Spinal cord (tissue), 10 donors: ENCODE measurements around the gene FMN1. TPM values are rescaled to one million over a fixed set of nuclear protein-coding genes. Genes with fewer than 3 reads are reported as not detected.
A peak's percentile ranks its signal among the peaks of the same experiment; 100 is the strongest.

Experiments used
- DNase-seq, 6 donors: peaks; one replicate each; pipeline versions ENCODE4 v3.0.0 to v3.0.0-alpha.2; 2013 to 2015; ENCODE audit warnings: low spot score in 6 of 6, low read depth in 4 of 6
- H3K27ac ChIP-seq: one replicate; pipeline ENCODE4 v1.5.1; 2013; ENCODE audit warnings: low read depth, low read length, control low read depth
- H3K27me3 ChIP-seq: one replicate; pipeline ENCODE4 v1.6.1; 2013; ENCODE audit warnings: low read length; ENCODE audit not compliant: control insufficient read depth, insufficient read depth
- H3K36me3 ChIP-seq: one replicate; pipeline ENCODE4 v1.6.1; 2013; ENCODE audit warnings: low read length; ENCODE audit not compliant: control insufficient read depth, insufficient read depth
- H3K4me1 ChIP-seq: one replicate; pipeline ENCODE4 v1.6.1; 2013; ENCODE audit warnings: low read length; ENCODE audit not compliant: control insufficient read depth, insufficient read depth
- H3K4me3 ChIP-seq: one replicate; pipeline ENCODE4 v1.5.1; 2013; ENCODE audit warnings: low read depth, low read length, control low read depth
- H3K9me3 ChIP-seq: one replicate; pipeline ENCODE4 v1.6.1; 2013; ENCODE audit warnings: low read length; ENCODE audit not compliant: control insufficient read depth, insufficient read depth
- WGBS: methylation state at CpG from one replicate; pipeline ENCODE4 v1.1.5; 2013; ENCODE audit warnings: missing lambda C conversion rate; ENCODE audit not compliant: insufficient coverage; 5-methylcytosine and 5-hydroxymethylcytosine counted together
- polyA plus RNA-seq, 2 donors: library from polyadenylated mRNA; unstranded; fragments of 120-200 nt; gene quantifications; one replicate each; pipeline ENCODE4 v1.2.1, GENCODE V29; 2013; ENCODE audit not compliant: insufficient read length in 2 of 2
- total RNA-seq, 2 donors: library from RNA; depleted of rRNA in 1 of 2; stranded (reverse); fragments of 120-200 nt in 1 of 2; fragments of >200 nt in 1 of 2; gene quantifications; one replicate each; pipeline versions ENCODE4 v1.2.3 to v1.2.4, GENCODE V29; 2013 to 2014
- donor health status: healthy.

FMN1 gene
- total and polyA plus RNA-seq, 4 donors, result 1.00 to 5.7 (median 2.8) TPM

GRCh38 chr15:32903591-32904290 is 290.8 kb downstream of the FMN1 start:
- no peaks in the 10 kb centered on the region for H3K9me3 ChIP-seq
- H3K4me1 ChIP-seq, result peaks cover 5% of the 10 kb centered on the region
- no peaks in the 10 kb centered on the region for H3K36me3 ChIP-seq
- H3K4me3 ChIP-seq, result no peak overlapping the region
- no peak overlapping the region for H3K27ac ChIP-seq
- H3K27me3 ChIP-seq, result no peaks in the 10 kb centered on the region
- WGBS, result 82% methylated on average over 5 of the region's 10 CpGs
- DNase-seq, result no peak

DNA sequence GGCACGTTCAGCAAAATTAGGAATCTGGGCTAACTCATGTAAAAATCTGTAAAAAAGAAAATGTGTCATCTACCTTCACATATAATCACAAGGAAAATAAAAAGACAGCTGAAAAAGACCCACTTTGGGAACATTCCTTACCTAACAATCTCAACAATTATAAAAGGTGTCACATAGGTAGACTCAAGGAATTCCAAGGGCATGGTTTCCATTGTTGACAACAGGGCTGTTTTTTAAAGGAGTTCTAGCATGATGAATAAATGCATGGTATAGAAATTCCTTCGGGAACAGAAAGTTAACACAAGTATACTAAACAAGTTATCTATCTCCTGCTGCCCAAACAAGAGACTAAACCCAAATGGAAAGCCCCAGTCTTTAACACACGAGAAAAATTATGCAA is 292.5 kb downstream of the FMN1 start:
- H3K27ac ChIP-seq, result no peak overlapping the region
- peaks cover 5% of the 10 kb centered on the region for H3K4me1 ChIP-seq
- no peak for DNase-seq
- no peaks in the 10 kb centered on the region for H3K9me3 ChIP-seq
- H3K4me3 ChIP-seq, result no peak overlapping the region
- no CpG with 5 or more reads among the region's 3 CpGs for WGBS
- H3K36me3 ChIP-seq, result no peaks in the 10 kb centered on the region
- H3K27me3 ChIP-seq, result no peaks in the 10 kb centered on the region

GRCh38 chr15:32901192-32901591 is 293.3 kb downstream of the FMN1 start:
- Histone ChIP-seq H3K36me3 (no peaks in the 10 kb centered on the region), H3K27ac (no peak overlapping the region), H3K4me1 (peaks cover 5% of the 10 kb centered on the region), H3K4me3 (no peak overlapping the region), H3K27me3 (no peaks in the 10 kb centered on the region), H3K9me3 (no peaks in the 10 kb centered on the region)
- no CpG with 5 or more reads among the region's 2 CpGs for WGBS
- DNase-seq, result no peak

DNA sequence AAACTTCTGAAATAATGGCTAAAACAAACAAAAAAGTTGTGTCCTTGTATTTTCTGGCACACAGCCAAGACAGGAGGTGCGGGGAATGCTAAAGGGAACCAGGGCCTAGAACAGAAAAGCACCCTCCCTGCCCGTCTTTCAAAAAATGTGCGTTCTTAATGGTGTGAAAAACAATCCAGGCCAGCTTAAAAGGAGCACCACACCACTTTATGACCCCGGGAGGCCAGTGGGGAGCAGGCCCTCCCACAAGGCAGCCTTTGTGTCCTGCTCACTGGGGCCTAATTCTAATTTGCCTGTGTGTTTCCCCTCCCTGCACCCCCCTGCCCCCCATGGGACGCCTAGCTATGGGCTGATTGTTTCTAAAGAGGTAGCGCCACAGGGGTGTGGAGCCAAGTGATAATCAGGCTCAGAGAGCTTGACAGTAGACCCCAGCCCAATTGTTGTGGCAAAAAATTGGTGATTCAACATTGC is 295.4 kb downstream of the FMN1 start:
- 15% methylated on average over 4 of the region's 6 CpGs for WGBS
- Histone ChIP-seq H3K4me3 (no peak overlapping the region), H3K36me3 (no peaks in the 10 kb centered on the region), H3K27me3 (no peaks in the 10 kb centered on the region), H3K9me3 (no peaks in the 10 kb centered on the region), H3K4me1 (peaks cover 5% of the 10 kb centered on the region), H3K27ac (no peak overlapping the region)
- DNase-seq, result peak in 2 of 6 donors; percentile 28 to 55

DNA sequence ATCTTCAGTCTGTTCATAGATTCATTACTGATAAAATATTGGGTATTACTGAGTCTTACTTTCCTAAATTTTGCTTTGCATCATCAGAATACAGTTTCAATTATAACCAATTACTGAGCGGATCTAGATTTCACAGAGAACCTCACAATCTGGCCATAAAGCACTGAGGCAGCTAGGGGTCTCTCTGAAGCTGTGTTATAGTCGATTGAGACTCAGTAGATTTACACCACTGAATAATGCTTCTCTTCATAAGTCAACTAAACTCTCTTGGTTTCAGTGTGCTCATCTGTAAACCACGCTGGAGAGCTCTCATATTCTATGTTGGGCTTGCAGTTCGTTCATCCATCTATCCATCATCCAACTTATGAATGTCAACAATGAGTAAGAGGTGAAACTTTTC is 296.1 kb downstream of the FMN1 start:
- Histone ChIP-seq H3K27ac (no peak overlapping the region), H3K27me3 (no peaks in the 10 kb centered on the region)
- WGBS, result no CpG with 5 or more reads among the region's 4 CpGs

GRCh38 chr15:32893421-32893820 is 301.1 kb downstream of the FMN1 start:
- no peak for DNase-seq
- Histone ChIP-seq H3K27me3 (no peaks in the 10 kb centered on the region), H3K4me1 (no peaks in the 10 kb centered on the region), H3K9me3 (no peaks in the 10 kb centered on the region), H3K4me3 (no peak overlapping the region), H3K27ac (no peak overlapping the region), H3K36me3 (no peaks in the 10 kb centered on the region)

More for the DNA sequence above, 296.1 kb downstream of the FMN1 start:
- H3K9me3 ChIP-seq, result no peaks in the 10 kb centered on the region
- no peaks in the 10 kb centered on the region for H3K36me3 ChIP-seq
- no peak overlapping the region for H3K4me3 ChIP-seq
- peaks cover 5% of the 10 kb centered on the region for H3K4me1 ChIP-seq
- no peak for DNase-seq

DNA sequence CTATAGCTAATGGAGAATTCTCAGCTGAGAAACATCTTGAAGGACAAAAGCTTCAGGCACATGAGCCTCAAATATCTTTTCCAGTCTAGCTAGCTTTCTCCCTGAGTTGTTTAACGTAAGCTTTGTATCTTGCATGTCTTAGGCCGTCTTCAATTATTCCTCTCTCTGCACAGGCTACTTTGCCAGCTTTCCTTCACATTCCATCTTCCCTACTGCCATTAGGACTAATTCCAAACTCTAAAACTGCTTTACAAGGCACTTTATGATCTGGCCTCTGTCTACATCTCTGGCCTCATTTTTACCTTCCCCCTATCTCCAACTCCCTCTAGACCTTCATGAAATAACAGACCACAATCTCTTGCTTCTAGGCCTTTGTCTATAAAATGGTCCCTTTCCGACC is 305.3 kb downstream of the FMN1 start:
- Histone ChIP-seq H3K27me3 (no peaks in the 10 kb centered on the region), H3K9me3 (no peaks in the 10 kb centered on the region), H3K4me3 (no peak overlapping the region), H3K27ac (no peak overlapping the region), H3K4me1 (no peaks in the 10 kb centered on the region), H3K36me3 (no peaks in the 10 kb centered on the region)
- DNase-seq, result no peak
- WGBS, result 91% methylated on average over 3 of the region's 3 CpGs

- H3K9me3 ChIP-seq, result no peaks in the 10 kb centered on the region
- H3K27me3 ChIP-seq, result no peaks in the 10 kb centered on the region
- no peak overlapping the region for H3K27ac ChIP-seq
- H3K4me3 ChIP-seq, result no peak overlapping the region
- WGBS, result no CpG with 5 or more reads among the region's 3 CpGs
- no peak for DNase-seq
- no peaks in the 10 kb centered on the region for H3K4me1 ChIP-seq
- no peaks in the 10 kb centered on the region for H3K36me3 ChIP-seq
Observed at GRCh38 chr15:32888221-32888761, 306.2 kb downstream of the FMN1 start.

- Histone ChIP-seq H3K4me1 (no peaks in the 10 kb centered on the region), H3K4me3 (no peak overlapping the region), H3K27me3 (no peaks in the 10 kb centered on the region), H3K9me3 (no peaks in the 10 kb centered on the region), H3K27ac (no peak overlapping the region), H3K36me3 (no peaks in the 10 kb centered on the region)
- WGBS, result no CpG with 5 or more reads among the region's 4 CpGs
- peak in 1 of 6 donors; percentile 67 for DNase-seq
Observed at GRCh38 chr15:32887090-32887489, 307.4 kb downstream of the FMN1 start.

- H3K4me1 ChIP-seq, result no peaks in the 10 kb centered on the region
- no peaks in the 10 kb centered on the region for H3K9me3 ChIP-seq
- no peaks in the 10 kb centered on the region for H3K36me3 ChIP-seq
- H3K4me3 ChIP-seq, result no peak overlapping the region
- WGBS, result 71% methylated on average over 6 of the region's 7 CpGs
- H3K27me3 ChIP-seq, result no peaks in the 10 kb centered on the region
- DNase-seq, result no peak
- no peak overlapping the region for H3K27ac ChIP-seq
Observed at GRCh38 chr15:32886459-32886858, 308.1 kb downstream of the FMN1 start.
